ENCODE measurements around the gene UVRAG. TPM values are rescaled to one million over a fixed set of nuclear protein-coding genes. Genes with fewer than 3 reads are reported as not detected.
A peak's percentile ranks its signal among the peaks of the same experiment; 100 is the strongest.

The UVRAG gene
- total RNA-seq, 3 donors from 2014 or later (not counting 1 experiment from before 2014, with no cell fraction given), result 39.9 to 52.5 (median 41.4) TPM

DNA sequence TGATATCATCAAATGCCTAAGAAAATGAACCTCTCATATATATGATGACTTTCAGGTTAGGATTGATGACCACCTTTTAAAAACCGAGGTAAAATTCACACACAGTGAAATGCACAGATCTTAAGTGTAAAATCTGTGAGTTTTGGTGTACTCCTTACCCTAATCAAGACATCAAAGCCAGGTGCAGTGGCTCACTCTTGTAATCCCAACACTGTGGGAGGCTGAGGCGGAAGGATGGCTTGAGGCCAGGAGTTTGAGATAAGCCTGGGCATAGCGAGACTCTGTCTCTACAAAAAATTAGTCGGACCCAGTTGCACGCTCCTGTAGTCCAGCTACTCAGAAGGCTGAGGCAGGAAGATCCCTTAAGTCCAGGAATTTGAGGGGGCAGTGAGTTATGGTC is 140.4 kb downstream of the UVRAG start:
- Histone ChIP-seq H3K36me3 (ENCODE audit: control insufficient read depth, insufficient read depth, low read length) (no peaks in the 10 kb centered on the region), H3K27me3 (ENCODE audit: control insufficient read depth, insufficient read depth, low read length) (no peaks in the 10 kb centered on the region), H3K4me1 (ENCODE audit: control insufficient read depth, insufficient read depth, low read length) (no peaks in the 10 kb centered on the region), H3K27ac (ENCODE audit: low read length) (no peak overlapping the region), H3K4me3 (ENCODE audit: low read length) (no peak overlapping the region), H3K9me3 (ENCODE audit: control insufficient read depth, insufficient read depth, low read length) (no peaks in the 10 kb centered on the region)
- Mint-ChIP-seq H3K36me3 (no peaks in the 10 kb centered on the region), H3K9me3 (no peaks in the 10 kb centered on the region), H3K27ac (no peak overlapping the region), H3K27me3 (ENCODE audit: low read depth in 2 of 2) (no peaks in the 10 kb centered on the region), H3K4me3 (no peak overlapping the region), H3K4me1 (peaks cover 21 to 23% of the 10 kb centered on the region in 2 donors)
- DNase-seq (no peak), ATAC-seq (no peak)
- 100% methylated on average over 4 of the region's 5 CpGs for WGBS (ENCODE audit: insufficient coverage)
- intact Hi-C loops (cut with micrococcal nuclease), result no loop called here
- TF ChIP-seq, protein P1, sequence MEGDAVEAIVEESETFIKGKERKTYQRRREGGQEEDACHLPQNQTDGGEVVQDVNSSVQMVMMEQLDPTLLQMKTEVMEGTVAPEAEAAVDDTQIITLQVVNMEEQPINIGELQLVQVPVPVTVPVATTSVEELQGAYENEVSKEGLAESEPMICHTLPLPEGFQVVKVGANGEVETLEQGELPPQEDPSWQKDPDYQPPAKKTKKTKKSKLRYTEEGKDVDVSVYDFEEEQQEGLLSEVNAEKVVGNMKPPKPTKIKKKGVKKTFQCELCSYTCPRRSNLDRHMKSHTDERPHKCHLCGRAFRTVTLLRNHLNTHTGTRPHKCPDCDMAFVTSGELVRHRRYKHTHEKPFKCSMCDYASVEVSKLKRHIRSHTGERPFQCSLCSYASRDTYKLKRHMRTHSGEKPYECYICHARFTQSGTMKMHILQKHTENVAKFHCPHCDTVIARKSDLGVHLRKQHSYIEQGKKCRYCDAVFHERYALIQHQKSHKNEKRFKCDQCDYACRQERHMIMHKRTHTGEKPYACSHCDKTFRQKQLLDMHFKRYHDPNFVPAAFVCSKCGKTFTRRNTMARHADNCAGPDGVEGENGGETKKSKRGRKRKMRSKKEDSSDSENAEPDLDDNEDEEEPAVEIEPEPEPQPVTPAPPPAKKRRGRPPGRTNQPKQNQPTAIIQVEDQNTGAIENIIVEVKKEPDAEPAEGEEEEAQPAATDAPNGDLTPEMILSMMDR (IDR thresholded peaks at IDR 0.05), result no peak

DNA sequence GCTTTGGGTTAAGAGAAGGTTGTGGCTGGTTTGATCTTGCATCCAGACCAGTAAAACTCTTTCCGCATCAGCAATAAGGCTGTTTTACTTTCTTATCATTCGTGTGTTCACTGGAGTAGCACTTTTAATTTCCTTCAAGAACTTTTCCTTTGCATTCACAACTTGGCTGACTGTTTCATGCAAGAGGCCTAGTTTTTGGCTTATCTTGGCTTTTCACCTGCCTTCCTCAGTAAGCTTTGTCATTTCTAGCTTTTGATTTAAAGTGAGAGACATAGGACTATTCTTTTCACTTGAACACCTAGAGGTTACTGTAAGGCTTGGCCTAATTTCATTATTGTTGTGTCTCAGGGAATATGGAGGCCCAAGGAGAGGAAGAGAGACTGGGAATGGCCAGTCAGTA is 144.5 kb downstream of the UVRAG start:
- intact Hi-C loops (cut with micrococcal nuclease), result no loop called here
- TF ChIP-seq, protein P1 (IDR thresholded peaks at IDR 0.05), result no peak
- Histone ChIP-seq H3K9me3 (ENCODE audit: control insufficient read depth, insufficient read depth, low read length) (no peaks in the 10 kb centered on the region), H3K36me3 (ENCODE audit: control insufficient read depth, insufficient read depth, low read length) (peaks cover 5% of the 10 kb centered on the region), H3K4me1 (ENCODE audit: control insufficient read depth, insufficient read depth, low read length) (no peaks in the 10 kb centered on the region), H3K27me3 (ENCODE audit: control insufficient read depth, insufficient read depth, low read length) (no peaks in the 10 kb centered on the region), H3K4me3 (ENCODE audit: low read length) (no peak overlapping the region), H3K27ac (ENCODE audit: low read length) (no peak overlapping the region)
- DNase-seq, result no peak
- Mint-ChIP-seq H3K4me3 (no peak overlapping the region), H3K27me3 (ENCODE audit: low read depth in 2 of 2) (no peaks in the 10 kb centered on the region), H3K9me3 (no peaks in the 10 kb centered on the region), H3K36me3 (no peaks in the 10 kb centered on the region), H3K4me1 (peaks cover 15 to 16% of the 10 kb centered on the region in 2 donors), H3K27ac (peak overlapping the region in 1 of 2 donors; percentile 14)
- ATAC-seq, result no peak
- WGBS (ENCODE audit: insufficient coverage), result 64% methylated on average over 2 of the region's 2 CpGs

DNA sequence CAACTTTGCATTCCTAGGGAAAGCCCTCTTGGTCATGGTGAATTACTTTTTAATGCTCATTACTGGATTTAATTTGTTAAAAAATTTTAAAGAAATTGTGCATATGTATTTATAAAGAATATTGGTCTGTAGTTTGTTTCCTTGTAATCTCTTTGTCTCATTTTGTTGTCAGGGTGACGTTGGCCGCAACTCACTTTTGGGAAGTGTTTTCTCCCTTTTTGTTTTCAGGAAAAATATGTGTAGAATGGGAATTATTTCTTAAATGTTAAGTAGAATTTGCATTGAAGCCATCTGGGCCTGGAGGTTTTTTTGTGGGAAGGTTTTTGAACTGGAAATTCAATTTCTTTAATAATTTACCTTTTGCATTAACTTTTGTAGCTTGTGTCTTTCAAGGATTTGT is 149.1 kb downstream of the UVRAG start:
- Histone ChIP-seq H3K27me3 (ENCODE audit: control insufficient read depth, insufficient read depth, low read length) (no peaks in the 10 kb centered on the region), H3K9me3 (ENCODE audit: control insufficient read depth, insufficient read depth, low read length) (no peaks in the 10 kb centered on the region), H3K36me3 (ENCODE audit: control insufficient read depth, insufficient read depth, low read length) (peaks cover 5% of the 10 kb centered on the region), H3K4me1 (ENCODE audit: control insufficient read depth, insufficient read depth, low read length) (no peaks in the 10 kb centered on the region), H3K27ac (ENCODE audit: low read length) (no peak overlapping the region), H3K4me3 (ENCODE audit: low read length) (no peak overlapping the region)
- intact Hi-C loops (cut with micrococcal nuclease), result no loop called here
- no peak for ATAC-seq
- H3K4me3 Mint-ChIP-seq, result no peak overlapping the region
- peaks cover 10 to 23% of the 10 kb centered on the region in 2 donors for H3K4me1 Mint-ChIP-seq
- no peak overlapping the region for H3K27ac Mint-ChIP-seq
- WGBS (ENCODE audit: insufficient coverage), result 100% methylated on average over 2 of the region's 2 CpGs
- no peaks in the 10 kb centered on the region for H3K27me3 Mint-ChIP-seq (ENCODE audit: low read depth in 2 of 2)
- no peaks in the 10 kb centered on the region for H3K9me3 Mint-ChIP-seq
- H3K36me3 Mint-ChIP-seq, result no peaks in the 10 kb centered on the region
- TF ChIP-seq, protein P1 (IDR thresholded peaks at IDR 0.05), result no peak
- no peak for DNase-seq

DNA sequence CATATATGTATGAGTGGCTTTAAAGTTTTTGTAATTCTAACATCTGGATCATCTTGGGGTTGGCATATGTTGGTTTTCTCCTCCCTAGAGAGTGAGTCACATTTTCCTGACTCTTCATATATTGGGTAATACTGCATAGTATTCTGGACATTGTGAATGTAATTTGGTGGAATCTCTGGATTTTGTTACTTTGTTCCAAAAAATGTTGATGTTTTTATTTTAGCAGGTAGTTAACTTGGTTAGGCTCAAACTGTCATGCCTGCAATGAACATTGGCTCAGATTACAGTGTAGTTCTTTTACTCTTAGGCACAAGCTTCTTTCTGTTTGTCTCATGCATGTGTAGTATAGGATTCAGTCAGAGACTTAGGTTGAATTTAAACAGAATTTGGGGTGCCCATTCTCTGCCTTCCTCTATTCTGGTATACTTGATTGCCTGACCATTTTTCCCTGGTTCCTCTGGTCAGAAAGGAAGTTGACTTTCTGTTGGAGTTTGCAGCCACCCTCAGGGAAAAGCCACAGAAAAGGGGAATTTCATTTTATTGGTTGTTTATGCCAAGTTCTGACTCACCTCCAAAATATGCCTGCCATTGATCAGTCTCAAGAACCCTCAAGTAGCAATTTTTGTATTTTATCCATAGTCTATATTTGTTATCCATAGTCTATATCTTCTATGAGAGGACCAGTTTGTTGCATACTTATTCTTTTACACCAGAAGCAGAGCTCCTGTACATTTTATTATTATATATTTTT is 151.7 kb downstream of the UVRAG start:
- Mint-ChIP-seq H3K9me3 (no peaks in the 10 kb centered on the region), H3K4me1 (peaks cover 20 to 32% of the 10 kb centered on the region in 2 donors), H3K27me3 (ENCODE audit: low read depth in 2 of 2) (no peaks in the 10 kb centered on the region), H3K4me3 (no peak overlapping the region), H3K36me3 (no peaks in the 10 kb centered on the region), H3K27ac (no peak overlapping the region)
- peaks cover under 1% of the 10 kb centered on the region for H3K36me3 ChIP-seq (ENCODE audit: control insufficient read depth, insufficient read depth, low read length)
- TF ChIP-seq, protein P1 (IDR thresholded peaks at IDR 0.05), result no peak
- intact Hi-C loops (cut with micrococcal nuclease), result no loop called here
- H3K27ac ChIP-seq (ENCODE audit: low read length), result no peak overlapping the region
- no peaks in the 10 kb centered on the region for H3K27me3 ChIP-seq (ENCODE audit: control insufficient read depth, insufficient read depth, low read length)
- ATAC-seq (no peak), DNase-seq (no peak)
- H3K9me3 ChIP-seq (ENCODE audit: control insufficient read depth, insufficient read depth, low read length), result no peaks in the 10 kb centered on the region
- no peak overlapping the region for H3K4me3 ChIP-seq (ENCODE audit: low read length)
- no peaks in the 10 kb centered on the region for H3K4me1 ChIP-seq (ENCODE audit: control insufficient read depth, insufficient read depth, low read length)

Data from natural killer cell (primary cell).